ENCODE measurements around the gene PRKCE. TPM values are rescaled to one million over a fixed set of nuclear protein-coding genes. Genes with fewer than 3 reads are reported as not detected.
"Not testable (repeated sequence)": the region's sequence is repeated elsewhere in the genome, so short reads cannot be mapped to it uniquely, and the experiment has no call there.

Gene PRKCE
- total RNA-seq, 1 donor from 2014 or later = 21.0 TPM

GRCh38 chr2:45915523-45915922, 264.0 kb downstream of the PRKCE start:
- Histone ChIP-seq H3K27me3 (ENCODE audit: control insufficient read depth, insufficient read depth, low read length) (no peaks in the 10 kb centered on the region), H3K36me3 (ENCODE audit: control insufficient read depth, insufficient read depth, low read length) (no peaks in the 10 kb centered on the region), H3K4me3 (ENCODE audit: low read depth, low read length) (no peak overlapping the region)
- TF ChIP-seq CTCF (IDR thresholded peaks at IDR 0.05; ENCODE audit: insufficient read depth, low read length, poor library complexity, severe bottlenecking) = no peak
- DNase-seq (ENCODE audit: low read depth) = no peak

- not testable (repeated sequence) for H3K27me3 ChIP-seq (ENCODE audit: control insufficient read depth, insufficient read depth, low read length); H3K36me3 ChIP-seq (ENCODE audit: control insufficient read depth, insufficient read depth, low read length); H3K4me3 ChIP-seq (ENCODE audit: low read depth, low read length); DNase-seq (ENCODE audit: low read depth)
Observed at GRCh38 chr2:45917561-45918176, 266.2 kb downstream of the PRKCE start.

- no peak for TF ChIP-seq CTCF (IDR thresholded peaks at IDR 0.05; ENCODE audit: insufficient read depth, low read length, poor library complexity, severe bottlenecking)
- DNase-seq (ENCODE audit: low read depth) = no peak
Observed at GRCh38 chr2:45918463-45919159, 267.1 kb downstream of the PRKCE start.

GRCh38 chr2:45919160-45919650, 267.7 kb downstream of the PRKCE start:
- H3K36me3 ChIP-seq (ENCODE audit: control insufficient read depth, insufficient read depth, low read length) = no peaks in the 10 kb centered on the region
- DNase-seq (ENCODE audit: low read depth) = no peak
- no peak for TF ChIP-seq CTCF (IDR thresholded peaks at IDR 0.05; ENCODE audit: insufficient read depth, low read length, poor library complexity, severe bottlenecking)
- H3K4me3 ChIP-seq (ENCODE audit: low read depth, low read length) = no peak overlapping the region
- no peaks in the 10 kb centered on the region for H3K27me3 ChIP-seq (ENCODE audit: control insufficient read depth, insufficient read depth, low read length)

More at GRCh38 chr2:45918463-45919159, 267.1 kb downstream of the PRKCE start:
- Histone ChIP-seq H3K36me3 (ENCODE audit: control insufficient read depth, insufficient read depth, low read length) (no peaks in the 10 kb centered on the region), H3K27me3 (ENCODE audit: control insufficient read depth, insufficient read depth, low read length) (no peaks in the 10 kb centered on the region), H3K4me3 (ENCODE audit: low read depth, low read length) (no peak overlapping the region)

- no peak for TF ChIP-seq CTCF (IDR thresholded peaks at IDR 0.05; ENCODE audit: insufficient read depth, low read length, poor library complexity, severe bottlenecking)
- Histone ChIP-seq H3K4me3 (ENCODE audit: low read depth, low read length) (no peak overlapping the region), H3K36me3 (ENCODE audit: control insufficient read depth, insufficient read depth, low read length) (no peaks in the 10 kb centered on the region), H3K27me3 (ENCODE audit: control insufficient read depth, insufficient read depth, low read length) (no peaks in the 10 kb centered on the region)
- DNase-seq (ENCODE audit: low read depth) = no peak
Observed at GRCh38 chr2:45919711-45920111, 268.2 kb downstream of the PRKCE start.

GRCh38 chr2:45921921-45922320, 270.4 kb downstream of the PRKCE start:
- Histone ChIP-seq H3K36me3 (ENCODE audit: control insufficient read depth, insufficient read depth, low read length) (no peaks in the 10 kb centered on the region), H3K4me3 (ENCODE audit: low read depth, low read length) (no peak overlapping the region), H3K27me3 (ENCODE audit: control insufficient read depth, insufficient read depth, low read length) (no peaks in the 10 kb centered on the region)
- no peak for DNase-seq (ENCODE audit: low read depth)
- no peak for TF ChIP-seq CTCF (IDR thresholded peaks at IDR 0.05; ENCODE audit: insufficient read depth, low read length, poor library complexity, severe bottlenecking)
